GM12878 (cell line): ENCODE measurements around the gene MYH7B. TPM values are rescaled to one million over a fixed set of nuclear protein-coding genes. Genes with fewer than 3 reads are reported as not detected.

Experiments used
- ATAC-seq: fragments of 200-7000 bp; cut with Tn5 transposase; 3 replicates; pipeline ENCODE4 v1.9.1; 2020; ENCODE audit warnings: mild to moderate bottlenecking, moderate library complexity
- BruUV-seq: library from RNA; stranded (reverse); fragments of 400-500 nt; replicated peaks from 2 replicates; lab custom pipeline; 2021; lab: Mats Ljungman, UMichigan
- CTCF ChIA-PET: fragments of 300-600 bp; sonication (Branson Sonifier 250); formaldehyde crosslinking; extraction: SDS; loops from one replicate; lab custom pipeline; 2021; ENCODE audit warnings: inconsistent platforms; lab: Yijun Ruan, JAX
- POLR2A ChIA-PET: fragments of 350-600 bp; formaldehyde crosslinking; extraction: SDS; loops from one replicate; lab custom pipeline; 2021; ENCODE audit warnings: inconsistent platforms; lab: Charles Lee
- RAD21 ChIA-PET: fragments of 300-600 bp; sonication (Branson Sonifier 250); formaldehyde crosslinking; loops from one replicate; lab custom pipeline; 2023; ENCODE audit warnings: antibody characterized with exemption; ENCODE audit not compliant: unreplicated experiment; lab: Charles Lee
- SMC1A ChIA-PET: fragments of 300-600 bp; sonication (Branson Sonifier 250); formaldehyde crosslinking; loops from one replicate; lab custom pipeline; 2023; ENCODE audit not compliant: unreplicated experiment, uncharacterized antibody; lab: Charles Lee
- DNase-seq: peaks from one replicate; pipeline ENCODE4 v3.0.0-alpha.2; 2011; ENCODE audit warnings: low read depth, low spot score
- FAIRE-seq: peaks from 3 replicates; lab custom pipeline; 2011; peaks lifted over from hg19 to GRCh38; lab: Jason Lieb, UNC
- H2AFZ ChIP-seq: 2 replicates; pipeline ENCODE4 v1.6.0; 2011; ENCODE audit warnings: low read depth, low read length, control low read depth; ENCODE audit not compliant: control insufficient read depth
- H3K27ac ChIP-seq: 2 replicates; pipeline ENCODE4 v1.5.1; 2011; ENCODE audit warnings: control low read depth; ENCODE audit not compliant: control insufficient read depth, insufficient read depth
- H3K27me3 ChIP-seq, 2 experiments: replicated peaks in 1 of 2; 2 replicates each; pipeline versions ENCODE4 v1.6.0 to v1.6.1; 2011; ENCODE audit warnings: low read length in 1 of 2; ENCODE audit not compliant: control insufficient read depth in 2 of 2, insufficient read depth in 2 of 2
- H3K36me3 ChIP-seq, 2 experiments: 2 replicates each; pipeline ENCODE4 v1.5.1; 2011; ENCODE audit warnings: low read length in 1 of 2; ENCODE audit not compliant: control insufficient read depth in 2 of 2, insufficient read depth in 2 of 2
- H3K4me1 ChIP-seq: 2 replicates; pipeline ENCODE4 v1.6.1; 2011; ENCODE audit warnings: mild to moderate bottlenecking, low read length, moderate library complexity, mixed read lengths; ENCODE audit not compliant: control insufficient read depth, insufficient read depth
- H3K4me2 ChIP-seq: 2 replicates; pipeline ENCODE4 v1.6.0; 2011; ENCODE audit warnings: control low read depth; ENCODE audit not compliant: control insufficient read depth, insufficient read depth
- H3K4me3 ChIP-seq: fragments of 200-600 bp; sonication (generic); 2 replicates; pipeline ENCODE4 v1.5.1; 2016
- H3K79me2 ChIP-seq: 2 replicates; pipeline ENCODE4 v1.6.0; 2011; ENCODE audit warnings: low read length; ENCODE audit not compliant: control insufficient read depth, insufficient read depth
- H3K9ac ChIP-seq: 2 replicates; pipeline ENCODE4 v1.8.0; 2011; ENCODE audit warnings: low read length, control low read depth, mixed read lengths; ENCODE audit not compliant: control insufficient read depth, insufficient read depth
- H3K9me3 ChIP-seq: replicated peaks from 3 replicates; pipeline ENCODE4 v1.5.1; 2011; ENCODE audit warnings: mild to moderate bottlenecking, low read length; ENCODE audit not compliant: control insufficient read depth, insufficient read depth
- H4K20me1 ChIP-seq: 2 replicates; pipeline ENCODE4 v1.6.0; 2011; ENCODE audit not compliant: control insufficient read depth, insufficient read depth
- HDAC2 ChIP-seq: fragments of 200-600 bp; sonication (generic); IDR thresholded peaks from 2 replicates; pipeline ENCODE4 v1.6.1; 2017
- MEF2B ChIP-seq: fragments of 450-650 bp; IDR thresholded peaks from 2 replicates; pipeline ENCODE4 v1.6.1; 2018; ENCODE audit warnings: mild to moderate bottlenecking, moderate library complexity; ENCODE audit not compliant: partially characterized antibody, poor library complexity, severe bottlenecking
- POLR2AphosphoS2 ChIP-seq: IDR thresholded peaks from 2 replicates; pipeline ENCODE4 v1.6.1; 2011; ENCODE audit warnings: low read depth, mild to moderate bottlenecking, low read length, improper control_type of control experiment, moderate library complexity
- POU2F2 ChIP-seq: IDR thresholded peaks from 3 replicates; pipeline ENCODE4 v1.6.1; 2011; ENCODE audit warnings: low read depth, mild to moderate bottlenecking, low read length, borderline replicate concordance
- WGBS: methylation state at CpG from one replicate; pipeline ENCODE4 v1.1.6; 2016; ENCODE audit warnings: low lambda C conversion rate; ENCODE audit not compliant: insufficient replicate concordance, insufficient coverage; ENCODE audit errors: missing lambda C conversion rate; 5-methylcytosine and 5-hydroxymethylcytosine counted together
- in situ Hi-C: fragments of 300-500 bp; cut with MboI; formaldehyde crosslinking; loops from 9 replicates; pipeline ENCODE4 v1.14.3; 2018; ENCODE audit warnings: mixed read lengths
- intact Hi-C: fragments of 100-400 bp; cut with micrococcal nuclease; formaldehyde crosslinking; loops from one replicate; pipeline ENCODE4 v1.14.2; 2022; ENCODE audit not compliant: unreplicated experiment
- polyA plus RNA-seq, 11 experiments: library from polyadenylated mRNA; depleted of rRNA in 4 of 11; unstranded in 6 of 11; stranded (reverse) in 5 of 11; fragments of >200 nt; fragmentation: Nextera tagmentation in 4 of 11; fragmentation: Illumina TruSeq in 1 of 11; extraction: Ambion mirVana in 4 of 11; extraction: Trizol in 1 of 11; gene quantifications; 1 replicate in 1 of 11; 2 replicates in 10 of 11; pipeline versions ENCODE4 v1.2.1 to v1.2.3, GENCODE V29; 2011 to 2016; ENCODE audit warnings: inconsistent platforms in 2 of 11, missing spikeins in 2 of 11, low read depth in 1 of 11
- total RNA-seq, 4 experiments: library from RNA; depleted of rRNA in 3 of 4; stranded (reverse); fragments of >200 nt in 3 of 4; fragmentation: Illumina TruSeq in 1 of 4; extraction: Trizol in 1 of 4; gene quantifications; 2 replicates each; pipeline versions ENCODE4 v1.2.1 to v1.2.3, GENCODE V29; 2013 to 2021
- TF ChIP-seq, protein P1 (sequence below): fragments of 450-650 bp; conservative IDR thresholded peaks from 2 replicates; pipeline ENCODE4 v1.6.1; 2017; ENCODE audit warnings: mild to moderate bottlenecking, moderate library complexity

The MYH7B gene
- total and polyA plus RNA-seq, 10 of the 15 experiments (the other 5 are each of a cell fraction or from before 2014, with no cell fraction given) = 0.01 to 0.40 (median 0.20) TPM; not detected in 3

DNA sequence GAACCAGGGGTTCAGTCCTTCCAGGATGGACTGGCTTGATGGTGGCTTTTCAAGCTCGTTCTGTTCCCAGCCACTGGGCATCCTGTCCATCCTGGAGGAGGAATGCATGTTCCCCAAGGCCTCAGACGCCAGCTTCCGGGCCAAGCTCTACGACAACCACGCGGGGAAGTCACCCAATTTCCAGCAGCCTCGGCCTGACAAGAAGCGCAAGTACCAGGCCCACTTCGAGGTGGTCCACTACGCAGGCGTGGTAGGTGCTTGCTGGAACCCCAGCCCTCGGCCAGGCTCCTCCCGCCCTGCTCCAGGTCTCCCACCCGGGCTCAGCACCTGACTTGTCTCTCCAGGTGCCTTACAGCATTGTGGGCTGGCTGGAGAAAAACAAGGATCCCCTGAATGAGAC lies 34.0 kb downstream of the MYH7B start (continued):
- TF ChIP-seq, protein P1, sequence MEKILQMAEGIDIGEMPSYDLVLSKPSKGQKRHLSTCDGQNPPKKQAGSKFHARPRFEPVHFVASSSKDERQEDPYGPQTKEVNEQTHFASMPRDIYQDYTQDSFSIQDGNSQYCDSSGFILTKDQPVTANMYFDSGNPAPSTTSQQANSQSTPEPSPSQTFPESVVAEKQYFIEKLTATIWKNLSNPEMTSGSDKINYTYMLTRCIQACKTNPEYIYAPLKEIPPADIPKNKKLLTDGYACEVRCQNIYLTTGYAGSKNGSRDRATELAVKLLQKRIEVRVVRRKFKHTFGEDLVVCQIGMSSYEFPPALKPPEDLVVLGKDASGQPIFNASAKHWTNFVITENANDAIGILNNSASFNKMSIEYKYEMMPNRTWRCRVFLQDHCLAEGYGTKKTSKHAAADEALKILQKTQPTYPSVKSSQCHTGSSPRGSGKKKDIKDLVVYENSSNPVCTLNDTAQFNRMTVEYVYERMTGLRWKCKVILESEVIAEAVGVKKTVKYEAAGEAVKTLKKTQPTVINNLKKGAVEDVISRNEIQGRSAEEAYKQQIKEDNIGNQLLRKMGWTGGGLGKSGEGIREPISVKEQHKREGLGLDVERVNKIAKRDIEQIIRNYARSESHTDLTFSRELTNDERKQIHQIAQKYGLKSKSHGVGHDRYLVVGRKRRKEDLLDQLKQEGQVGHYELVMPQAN = no peak
- TF ChIP-seq POLR2AphosphoS2 (no peak), HDAC2 (no peak)

DNA sequence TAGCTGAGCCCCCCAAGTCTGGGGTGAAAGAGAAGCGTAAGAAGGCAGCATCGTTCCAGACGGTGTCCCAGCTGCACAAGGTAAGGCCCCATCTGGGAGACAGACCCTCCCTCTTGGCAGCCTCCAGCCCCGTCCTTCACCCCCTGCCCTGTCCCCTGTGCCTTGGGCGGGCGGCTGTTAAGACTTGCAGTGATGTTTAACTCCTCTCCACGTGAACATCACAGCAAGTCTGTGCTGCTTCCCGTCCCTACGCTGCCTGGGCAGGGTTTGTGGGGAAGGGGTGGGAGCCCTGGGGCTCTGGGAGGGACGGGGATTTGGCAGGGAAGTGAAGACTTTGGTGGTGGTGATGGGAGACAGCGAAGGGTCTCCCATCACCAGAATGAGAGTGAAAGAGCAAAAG lies 34.6 kb downstream of the MYH7B start:
- no TSS peak for BruUV-seq
- Histone ChIP-seq H3K4me1 (no peaks in the 10 kb centered on the region), H2AFZ (no peak overlapping the region), H3K4me2 (no peak overlapping the region), H3K4me3 (no peak overlapping the region), H3K9ac (no peak overlapping the region)
- ChIA-PET SMC1A (no interaction called here), POLR2A (no interaction called here)
- intact Hi-C loops = no loop called here
- TF ChIP-seq POU2F2 = no peak
- no peak for TF ChIP-seq MEF2B
- TF ChIP-seq, all 136 proteins: peak for 0
- H3K36me3 ChIP-seq = no peaks in the 10 kb centered on the region
- no peaks in the 10 kb centered on the region for H3K79me2 ChIP-seq
- ATAC-seq = no peak
- WGBS = 70% methylated on average over 11 of the region's 11 CpGs
- in situ Hi-C loops = no loop called here
- H3K9me3 ChIP-seq = no peaks in the 10 kb centered on the region
- no peak overlapping the region for H3K27ac ChIP-seq
- DNase-seq = no peak
- no peak for FAIRE-seq
- ChIA-PET RAD21 (no interaction called here), CTCF (no interaction called here)
- H4K20me1 ChIP-seq = no peaks in the 10 kb centered on the region
- no peaks in the 10 kb centered on the region for H3K27me3 ChIP-seq
